Measurements from ENCODE around the gene BST1. TPM values are rescaled to one million over a fixed set of nuclear protein-coding genes. Genes with fewer than 3 reads are reported as not detected.
"Not testable (repeated sequence)": the region's sequence is repeated elsewhere in the genome, so short reads cannot be mapped to it uniquely, and the experiment has no call there.

Gene BST1
- total RNA-seq, 2 experiments from 2014 or later = 0.74 to 0.96 TPM

DNA sequence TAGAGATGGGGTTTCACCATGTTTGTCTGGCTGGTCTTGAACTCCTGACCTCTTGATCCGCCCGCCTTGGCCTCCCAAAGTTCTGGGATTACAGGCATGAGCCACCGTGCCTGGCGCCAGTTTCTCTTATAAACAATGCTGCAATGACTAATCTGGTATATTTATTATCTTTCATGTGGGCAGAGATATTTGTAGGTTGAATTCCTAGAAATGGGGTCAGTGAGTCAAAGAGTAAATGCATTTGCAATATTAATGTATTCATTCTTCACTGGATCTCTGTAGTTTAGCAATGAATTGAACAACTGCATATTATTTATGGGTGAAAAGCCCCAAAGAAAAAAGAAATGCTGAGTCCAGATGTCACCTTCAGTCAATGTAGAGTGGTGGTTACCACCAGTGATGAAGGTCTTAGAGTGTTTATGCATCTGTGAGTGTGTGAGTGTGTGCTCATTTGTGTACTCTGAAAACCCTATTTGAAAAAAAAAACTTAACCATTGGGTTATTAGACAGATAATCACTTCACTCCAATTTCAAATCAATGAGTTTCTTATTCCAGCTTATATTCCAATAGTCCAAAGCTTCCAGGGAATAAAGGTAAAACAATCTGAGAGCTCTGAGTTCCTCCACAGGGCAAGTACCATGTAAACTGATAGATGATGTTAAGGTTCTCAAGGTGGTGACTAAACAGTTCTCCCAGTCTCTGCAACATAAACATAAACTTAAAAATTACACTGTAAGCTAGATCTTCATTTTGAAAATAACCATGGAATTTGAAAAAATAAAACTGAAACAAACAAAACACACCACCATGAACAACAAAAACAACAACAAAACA lies 52.7 kb downstream of the BST1 start:
- Mint-ChIP-seq H3K4me1 (ENCODE audit: low read depth) (peaks cover 42% of the 10 kb centered on the region), H3K36me3 (ENCODE audit: low read depth) (no peaks in the 10 kb centered on the region), H3K4me3 (peak overlapping the region; percentile 54), H3K27me3 (ENCODE audit: low read depth) (no peaks in the 10 kb centered on the region), H3K9me3 (peaks cover 2% of the 10 kb centered on the region), H3K27ac (peak overlapping the region; percentile 83)
- peak; percentile 77 for DNase-seq
- CTCF ChIA-PET = interaction anchor here (0.7 to 4.5 kb wide), 13 partner anchors 11 to 122 kb away, joined by 3 to 52 read pairs (median 11); partner anchors contain the start of genes CD38 and FBXL5
- intact Hi-C loops (cut with micrococcal nuclease) = loop anchor here (1.0 to 10.0 kb wide), 13 partner anchors 11 to 901 kb away; partner anchors contain the start of genes CD38, CPEB2, FAM200B and FBXL5

- H3K4me1 Mint-ChIP-seq (ENCODE audit: low read depth) = peaks cover 44% of the 10 kb centered on the region
Observed at GRCh38 chr4:15756361-15756861, 53.5 kb downstream of the BST1 start.

DNA sequence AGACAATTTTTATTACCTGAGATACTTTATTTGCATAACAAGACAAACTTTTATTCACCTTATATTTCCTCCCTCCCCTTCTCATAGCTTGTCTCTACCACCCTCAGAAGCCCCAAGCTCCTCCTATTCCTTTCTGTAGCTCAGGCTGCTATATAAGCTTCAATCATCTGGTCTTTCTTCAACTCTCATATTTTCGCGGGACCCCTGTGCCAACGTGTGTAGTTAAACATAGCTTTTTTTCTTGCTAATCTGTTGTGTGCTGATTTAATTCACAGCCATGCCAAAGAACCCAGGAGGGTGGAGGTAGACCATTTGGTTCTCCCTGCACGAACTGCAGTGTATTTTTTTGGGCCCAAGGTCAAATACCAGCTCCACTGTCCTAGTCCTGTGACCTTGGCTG lies 54.2 kb downstream of the BST1 start:
- CTCF ChIA-PET = interaction anchor here (0.6 to 4.5 kb wide), 20 partner anchors 9 to 287 kb away, joined by 3 to 52 read pairs (median 6); partner anchors contain the start of genes CD38 and FBXL5
- Mint-ChIP-seq H3K27me3 (ENCODE audit: low read depth) (no peaks in the 10 kb centered on the region), H3K9me3 (no peaks in the 10 kb centered on the region), H3K27ac (peak overlapping the region; percentile 83), H3K4me1 (ENCODE audit: low read depth) (peaks cover 44% of the 10 kb centered on the region), H3K36me3 (ENCODE audit: low read depth) (no peaks in the 10 kb centered on the region), H3K4me3 (peak overlapping the region; percentile 54)
- DNase-seq = no peak
- intact Hi-C loops (cut with micrococcal nuclease) = loop anchor here (5.0 to 10.0 kb wide), 4 partner anchors 470 to 902 kb away; partner anchors contain the start of genes CPEB2 and TAPT1

More at GRCh38 chr4:15756361-15756861, 53.5 kb downstream of the BST1 start:
- DNase-seq = peak; percentile 89
- no peaks in the 10 kb centered on the region for H3K27me3 Mint-ChIP-seq (ENCODE audit: low read depth)
- H3K4me3 Mint-ChIP-seq = peak overlapping the region; percentile 54
- no peaks in the 10 kb centered on the region for H3K36me3 Mint-ChIP-seq (ENCODE audit: low read depth)
- peak overlapping the region; percentile 83 for H3K27ac Mint-ChIP-seq
- intact Hi-C loops (cut with micrococcal nuclease) = loop anchor here (1.0 to 10.0 kb wide), 13 partner anchors 10 to 902 kb away; partner anchors contain the start of genes CD38, CPEB2, FAM200B and FBXL5
- CTCF ChIA-PET = interaction anchor here (0.7 to 4.5 kb wide), 18 partner anchors 9 to 101 kb away, joined by 3 to 52 read pairs (median 6); partner anchors contain the start of genes CD38 and FBXL5
- H3K9me3 Mint-ChIP-seq = no peaks in the 10 kb centered on the region

GRCh38 chr4:15758294-15758693 lies 55.4 kb downstream of the BST1 start:
- Mint-ChIP-seq H3K27me3 (ENCODE audit: low read depth) (no peaks in the 10 kb centered on the region), H3K9me3 (no peaks in the 10 kb centered on the region), H3K4me1 (ENCODE audit: low read depth) (peaks cover 47% of the 10 kb centered on the region), H3K4me3 (no peak overlapping the region), H3K36me3 (ENCODE audit: low read depth) (no peaks in the 10 kb centered on the region), H3K27ac (no peak overlapping the region)
- no peak for DNase-seq
- CTCF ChIA-PET = interaction anchor here (0.6 to 4.5 kb wide), 9 partner anchors 8 to 1694 kb away, joined by 3 to 52 read pairs (median 4); no protein-coding TSS in a partner anchor
- intact Hi-C loops (cut with micrococcal nuclease) = loop anchor here (5.0 to 10.0 kb wide), 4 partner anchors 469 to 903 kb away; partner anchors contain the start of genes CPEB2 and TAPT1

GRCh38 chr4:15762460-15762859 lies 59.6 kb downstream of the BST1 start:
- CTCF ChIA-PET = interaction anchor here (0.7 to 0.9 kb wide), 2 partner anchors 17 to 358 kb away, joined by 3 read pairs; no protein-coding TSS in a partner anchor
- DNase-seq; H3K27me3 Mint-ChIP-seq (ENCODE audit: low read depth); H3K36me3 Mint-ChIP-seq (ENCODE audit: low read depth); H3K4me3 Mint-ChIP-seq; H3K27ac Mint-ChIP-seq; intact Hi-C loops (cut with micrococcal nuclease); H3K9me3 Mint-ChIP-seq: not testable (repeated sequence)
- H3K4me1 Mint-ChIP-seq (ENCODE audit: low read depth) = peaks cover 35% of the 10 kb centered on the region

- Mint-ChIP-seq H3K27ac (peak overlapping the region; percentile 50), H3K36me3 (ENCODE audit: low read depth) (no peaks in the 10 kb centered on the region), H3K9me3 (peaks cover 6% of the 10 kb centered on the region), H3K4me1 (ENCODE audit: low read depth) (peaks cover 50% of the 10 kb centered on the region), H3K4me3 (no peak overlapping the region), H3K27me3 (ENCODE audit: low read depth) (no peaks in the 10 kb centered on the region)
- intact Hi-C loops (cut with micrococcal nuclease) = loop anchor here (2.0 kb wide), 1 partner anchor 13 kb away; the partner anchor contains the start of gene CD38
- DNase-seq = peak; percentile 25
- CTCF ChIA-PET = interaction anchor here (4.4 kb wide), 1 partner anchor 8 kb away, joined by 52 read pairs; no protein-coding TSS in a partner anchor
Observed at GRCh38 chr4:15765391-15765790, 62.5 kb downstream of the BST1 start.

- H3K4me3 Mint-ChIP-seq = no peak overlapping the region
- CTCF ChIA-PET = interaction anchor here (0.5 to 4.4 kb wide), 7 partner anchors 8 to 415 kb away, joined by 3 to 52 read pairs (median 4); no protein-coding TSS in a partner anchor
- peaks cover 6% of the 10 kb centered on the region for H3K9me3 Mint-ChIP-seq
- peaks cover 56% of the 10 kb centered on the region for H3K4me1 Mint-ChIP-seq (ENCODE audit: low read depth)
- peak; percentile 75 for DNase-seq
- H3K27me3 Mint-ChIP-seq (ENCODE audit: low read depth) = no peaks in the 10 kb centered on the region
- H3K36me3 Mint-ChIP-seq (ENCODE audit: low read depth) = no peaks in the 10 kb centered on the region
- intact Hi-C loops (cut with micrococcal nuclease) = loop anchor here (1.0 to 2.0 kb wide), 2 partner anchors 10 to 13 kb away; partner anchors contain the start of gene CD38
- H3K27ac Mint-ChIP-seq = peak overlapping the region; percentile 50
Observed at GRCh38 chr4:15765910-15766697, 63.2 kb downstream of the BST1 start.

- Mint-ChIP-seq H3K27ac (no peak overlapping the region), H3K9me3 (peaks cover 6% of the 10 kb centered on the region), H3K4me3 (no peak overlapping the region), H3K36me3 (ENCODE audit: low read depth) (no peaks in the 10 kb centered on the region), H3K4me1 (ENCODE audit: low read depth) (peaks cover 62% of the 10 kb centered on the region), H3K27me3 (ENCODE audit: low read depth) (no peaks in the 10 kb centered on the region)
- intact Hi-C loops (cut with micrococcal nuclease) = loop anchor here (1.0 kb wide), 1 partner anchor 11 kb away; no protein-coding TSS in a partner anchor
- DNase-seq = no peak
- CTCF ChIA-PET = interaction anchor here (0.6 to 4.4 kb wide), 4 partner anchors 10 to 29 kb away, joined by 3 to 52 read pairs (median 7); no protein-coding TSS in a partner anchor
Observed at GRCh38 chr4:15766821-15767220, 64.0 kb downstream of the BST1 start.

- H3K36me3 Mint-ChIP-seq (ENCODE audit: low read depth) = no peaks in the 10 kb centered on the region
- no peak for DNase-seq
- intact Hi-C loops (cut with micrococcal nuclease) = no loop called here
- H3K9me3 Mint-ChIP-seq = peaks cover 6% of the 10 kb centered on the region
- H3K27me3 Mint-ChIP-seq (ENCODE audit: low read depth) = peaks cover 5% of the 10 kb centered on the region
- CTCF ChIA-PET = interaction anchor here (0.7 to 3.7 kb wide), 3 partner anchors 10 to 64 kb away, joined by 4 to 28 read pairs (median 7); no protein-coding TSS in a partner anchor
- H3K27ac Mint-ChIP-seq = no peak overlapping the region
- no peak overlapping the region for H3K4me3 Mint-ChIP-seq
- H3K4me1 Mint-ChIP-seq (ENCODE audit: low read depth) = peaks cover 80% of the 10 kb centered on the region
Observed at GRCh38 chr4:15769202-15769601, 66.3 kb downstream of the BST1 start.

- Mint-ChIP-seq H3K36me3 (ENCODE audit: low read depth) (no peaks in the 10 kb centered on the region), H3K4me3 (peak overlapping the region; percentile 41), H3K9me3 (no peaks in the 10 kb centered on the region), H3K27me3 (ENCODE audit: low read depth) (peaks cover 8% of the 10 kb centered on the region), H3K27ac (no peak overlapping the region), H3K4me1 (ENCODE audit: low read depth) (peaks cover 69% of the 10 kb centered on the region)
- peak; percentile 57 for DNase-seq
- CTCF ChIA-PET = interaction anchor here (0.8 to 3.7 kb wide), 3 partner anchors 8 to 37 kb away, joined by 3 to 28 read pairs (median 7); no protein-coding TSS in a partner anchor
- intact Hi-C loops (cut with micrococcal nuclease) = loop anchor here (1.0 to 10.0 kb wide), 8 partner anchors 8 to 1566 kb away; partner anchors contain the start of genes CPEB2 and FBXL5
Observed at GRCh38 chr4:15771216-15772058, 68.6 kb downstream of the BST1 start.
